ENCODE data around the gene HK1.
"Not testable (repeated sequence)": the region's sequence is repeated elsewhere in the genome, so short reads cannot be mapped to it uniquely, and the experiment has no call there.

The HK1 gene

DNA sequence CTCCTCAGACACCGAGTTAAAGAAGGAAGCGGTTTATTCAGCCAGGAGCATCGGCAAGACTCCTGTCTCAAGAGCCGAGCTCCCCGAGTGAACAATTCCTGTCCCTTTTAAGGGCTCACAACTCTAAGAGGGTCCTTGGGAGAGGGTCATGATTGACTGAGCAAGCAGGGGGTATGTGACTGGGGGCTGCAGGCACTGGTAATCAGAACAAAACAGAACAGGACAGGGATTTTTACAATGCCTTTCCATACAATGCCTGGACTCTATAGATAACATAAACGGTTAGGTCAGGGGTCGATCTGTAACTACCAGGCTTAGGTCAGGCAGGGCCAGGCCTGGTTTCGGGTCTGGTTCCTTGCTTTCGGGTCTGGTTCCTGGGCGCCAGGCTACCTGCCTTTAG lies 30.0 kb downstream of the HK1 start:
- DNase-seq (ENCODE audit: low read depth in 2 of 2): not testable (repeated sequence)

DNA sequence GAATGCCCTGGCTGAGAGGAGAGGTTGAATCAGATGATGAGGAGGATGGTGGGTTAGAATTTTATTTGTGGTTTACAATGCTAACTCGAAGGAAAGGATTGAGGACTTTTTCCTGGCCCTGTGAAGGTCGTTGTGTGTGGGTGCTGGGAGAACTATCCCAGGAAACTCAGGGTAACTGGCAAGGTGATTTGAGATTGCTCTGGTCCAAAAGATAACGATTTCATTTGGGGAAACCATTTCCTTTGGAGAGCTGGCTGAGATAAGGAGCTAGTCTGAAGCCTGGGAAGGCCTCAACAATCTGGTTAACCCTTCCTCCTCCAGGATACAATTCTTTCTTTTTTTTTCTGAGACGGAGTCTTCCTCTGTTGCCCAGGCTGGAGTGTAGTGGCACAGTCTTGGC lies 33.0 kb downstream of the HK1 start:
- DNase-seq (ENCODE audit: low read depth in 2 of 2): no peak

DNA sequence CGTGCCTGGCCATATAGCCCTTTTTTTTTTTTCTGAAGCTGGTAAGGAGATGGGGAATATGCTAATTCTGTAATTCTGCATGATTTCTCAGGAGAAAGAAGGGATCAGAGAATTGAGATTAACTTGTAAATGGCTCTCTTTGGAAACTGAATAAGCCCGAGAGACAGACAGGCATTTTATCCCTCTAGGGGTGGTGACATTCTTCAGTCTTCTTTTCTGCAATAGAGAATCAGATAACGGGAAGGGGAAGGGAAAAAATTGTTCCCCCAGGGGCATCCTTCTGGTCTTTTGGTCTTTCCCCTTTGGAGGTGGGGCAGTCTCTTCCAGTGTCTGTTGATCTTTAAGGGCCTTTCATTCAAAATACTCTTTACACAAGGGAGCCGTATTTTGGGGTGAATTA lies 34.2 kb downstream of the HK1 start:
- DNase-seq (ENCODE audit: low read depth in 2 of 2): no peak

DNA sequence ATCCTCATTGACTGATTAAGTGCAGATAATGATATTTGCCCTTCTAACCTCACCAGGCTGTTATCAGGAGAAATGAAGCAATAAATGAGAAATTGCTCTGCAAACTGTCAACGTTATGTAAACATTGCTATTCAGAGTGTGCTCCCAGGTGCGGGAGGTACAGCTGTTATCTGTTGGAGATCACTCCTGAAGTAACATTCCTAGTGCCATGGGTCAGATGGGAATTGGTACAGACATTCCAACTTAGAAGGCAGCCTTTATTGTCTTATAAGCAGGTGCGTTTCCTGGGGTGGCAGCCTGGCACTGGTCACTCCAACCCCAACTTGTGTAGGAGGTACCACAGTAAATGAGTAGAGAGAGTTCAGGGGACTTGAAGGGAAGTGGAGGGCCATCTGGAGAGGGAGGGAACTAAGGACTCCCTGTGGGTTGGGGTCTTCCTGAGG lies 36.8 kb downstream of the HK1 start:
- DNase-seq (ENCODE audit: low read depth in 2 of 2): no peak

DNA sequence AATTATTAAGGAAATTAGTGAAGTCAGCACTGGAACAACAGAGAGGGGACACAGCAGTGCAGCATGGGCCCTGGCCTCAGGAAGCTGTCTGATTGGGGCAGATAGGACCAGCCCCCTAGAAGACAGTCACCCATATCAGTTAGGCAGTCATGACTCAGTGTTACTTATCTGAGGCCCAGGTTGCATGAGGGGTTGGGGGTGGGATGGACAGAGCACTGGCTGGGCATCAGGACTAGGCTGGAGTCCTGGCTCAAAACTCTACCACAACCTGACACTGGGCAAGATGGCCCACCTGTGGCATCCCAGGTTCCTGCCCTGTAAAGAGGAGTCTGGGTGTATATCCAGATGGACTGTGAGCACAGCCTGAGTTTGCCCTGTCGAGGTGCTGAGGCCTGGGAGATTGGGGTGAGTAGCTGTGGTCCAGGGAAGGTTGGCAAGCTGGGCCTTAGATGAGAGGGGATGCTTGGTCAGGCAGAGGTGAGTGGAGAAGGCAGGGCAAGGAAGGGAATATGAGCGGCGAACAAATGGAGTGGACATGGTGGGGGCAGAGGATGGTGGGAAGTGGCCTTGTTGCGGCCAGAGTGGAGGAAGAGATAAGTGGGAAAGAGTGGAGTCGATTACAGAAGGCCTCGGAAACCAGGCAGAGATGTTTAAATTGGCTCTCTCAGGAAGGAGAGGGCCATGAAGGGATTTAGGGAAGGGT lies 37.5 kb downstream of the HK1 start:
- DNase-seq (ENCODE audit: low read depth in 2 of 2): no peak

DNA sequence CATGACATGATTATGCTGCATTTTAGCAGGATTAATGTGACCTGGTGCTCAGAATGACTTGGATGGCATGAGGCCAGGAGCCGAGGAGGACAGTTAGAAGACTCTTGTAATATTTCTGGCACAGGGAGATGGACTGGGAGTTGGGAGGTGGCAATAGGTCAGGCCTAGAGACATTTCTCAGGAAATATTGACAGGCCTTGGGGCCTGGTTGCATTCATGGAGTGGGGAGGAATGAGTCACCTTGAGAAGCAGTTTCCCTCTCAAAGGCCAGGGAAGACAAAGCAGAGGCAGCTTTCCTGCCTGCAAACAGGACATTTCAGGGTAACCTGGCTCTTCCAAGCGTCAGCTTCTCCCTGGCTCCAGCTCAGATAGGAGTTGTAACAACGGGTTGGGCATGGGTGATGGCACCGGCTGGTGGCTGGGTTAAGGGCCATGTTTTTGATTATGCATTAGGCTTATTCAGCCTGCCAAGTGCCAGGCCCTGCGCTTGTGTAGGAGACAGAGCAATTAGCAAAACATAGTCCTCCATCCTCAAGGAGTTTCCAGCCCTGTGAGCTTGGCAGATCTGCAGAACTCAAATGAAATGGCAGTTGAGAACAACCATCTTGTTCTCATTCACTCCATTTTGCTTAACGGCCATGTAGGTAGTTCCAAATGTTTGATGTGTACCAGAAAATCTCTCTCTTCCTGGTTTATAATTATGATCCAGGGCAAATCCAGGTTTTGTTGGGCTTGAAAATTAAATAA lies 38.2 kb downstream of the HK1 start:
- DNase-seq (ENCODE audit: low read depth in 2 of 2): no peak

DNA sequence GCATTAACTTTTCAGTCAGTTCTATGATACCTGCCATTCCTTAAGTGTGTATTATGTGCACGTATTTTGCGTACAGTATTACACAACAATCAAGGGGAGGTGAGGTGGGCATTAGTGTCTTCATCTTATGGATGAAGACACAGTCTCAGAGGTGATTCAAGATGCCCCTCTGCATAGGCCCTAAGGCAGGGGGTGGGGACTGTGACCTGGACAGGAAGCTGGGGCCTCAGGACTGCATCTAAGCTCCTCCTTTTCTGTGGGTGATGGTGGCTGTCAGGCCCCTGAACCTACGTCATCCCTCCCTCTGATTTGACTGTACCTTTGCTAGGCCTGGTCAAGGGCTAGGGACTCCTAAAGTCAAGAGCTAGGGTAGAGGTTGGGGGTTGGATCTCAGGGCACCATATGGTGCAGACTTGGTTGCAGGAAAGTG lies 38.9 kb downstream of the HK1 start:
- DNase-seq (ENCODE audit: low read depth in 2 of 2): peak in 1 of 2 donors; percentile 33

DNA sequence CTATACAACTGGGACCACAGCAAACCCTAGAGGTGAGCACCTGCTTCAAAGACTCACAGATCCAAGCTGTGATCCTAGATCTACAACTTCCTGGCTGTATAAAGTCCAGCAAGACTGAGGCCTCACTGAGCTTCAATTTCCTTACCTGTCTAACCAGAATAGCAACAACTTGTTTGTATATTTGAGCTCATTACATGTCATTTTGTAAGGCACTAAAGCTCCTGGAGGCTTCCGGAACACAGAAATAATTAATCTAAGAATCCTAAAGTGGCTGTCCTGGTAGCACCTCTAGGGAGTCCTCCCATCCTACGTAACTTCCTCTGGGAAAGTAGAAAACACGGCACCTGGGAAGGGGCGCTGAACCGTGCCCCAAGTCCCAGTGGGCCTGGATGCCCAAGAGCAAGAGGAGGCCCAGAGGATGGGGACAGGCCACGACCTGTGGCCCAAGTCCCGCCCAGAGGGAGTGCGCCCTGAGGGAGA lies 39.4 kb downstream of the HK1 start:
- no peak for DNase-seq (ENCODE audit: low read depth in 2 of 2)

DNA sequence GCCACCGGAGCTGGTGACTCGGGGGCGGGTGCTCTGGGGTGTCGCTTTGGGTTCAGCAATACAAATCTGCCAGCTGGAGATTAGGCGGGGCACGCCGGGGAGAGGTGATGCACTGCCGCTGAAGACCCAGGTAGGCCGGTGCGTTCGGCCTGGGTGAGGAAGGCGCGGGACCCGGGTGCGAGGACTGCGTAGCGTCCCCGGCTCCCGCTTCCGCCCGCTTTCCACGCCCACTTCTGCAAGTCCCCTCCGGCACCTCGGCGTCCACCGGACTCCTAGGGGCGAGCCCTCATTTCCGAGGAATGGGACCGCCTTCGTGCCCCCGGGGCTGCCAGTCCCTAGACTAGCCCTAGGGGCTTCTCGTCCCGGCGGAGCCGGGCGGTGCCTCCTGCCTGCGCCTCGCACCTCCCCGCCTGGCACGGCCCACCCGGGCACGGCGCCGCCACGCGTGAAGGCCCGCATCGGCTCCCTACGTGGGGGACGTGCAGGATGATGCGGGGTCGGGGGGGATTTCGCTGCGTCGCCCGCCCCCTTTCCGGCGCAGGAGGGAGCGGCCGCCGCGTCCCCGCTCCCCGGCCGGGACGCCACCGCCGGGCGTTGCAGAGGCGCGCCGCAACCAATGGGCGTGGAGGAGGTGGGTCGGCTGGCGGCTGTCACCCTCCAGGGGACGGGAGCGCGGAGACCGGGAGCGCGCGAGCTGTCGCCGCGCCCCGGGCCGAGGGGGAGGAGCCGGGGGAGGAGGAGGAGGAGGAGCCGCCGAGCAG lies 40.0 kb downstream of the HK1 start:
- DNase-seq (ENCODE audit: low read depth in 2 of 2): peak; percentile 78 to 91

DNA sequence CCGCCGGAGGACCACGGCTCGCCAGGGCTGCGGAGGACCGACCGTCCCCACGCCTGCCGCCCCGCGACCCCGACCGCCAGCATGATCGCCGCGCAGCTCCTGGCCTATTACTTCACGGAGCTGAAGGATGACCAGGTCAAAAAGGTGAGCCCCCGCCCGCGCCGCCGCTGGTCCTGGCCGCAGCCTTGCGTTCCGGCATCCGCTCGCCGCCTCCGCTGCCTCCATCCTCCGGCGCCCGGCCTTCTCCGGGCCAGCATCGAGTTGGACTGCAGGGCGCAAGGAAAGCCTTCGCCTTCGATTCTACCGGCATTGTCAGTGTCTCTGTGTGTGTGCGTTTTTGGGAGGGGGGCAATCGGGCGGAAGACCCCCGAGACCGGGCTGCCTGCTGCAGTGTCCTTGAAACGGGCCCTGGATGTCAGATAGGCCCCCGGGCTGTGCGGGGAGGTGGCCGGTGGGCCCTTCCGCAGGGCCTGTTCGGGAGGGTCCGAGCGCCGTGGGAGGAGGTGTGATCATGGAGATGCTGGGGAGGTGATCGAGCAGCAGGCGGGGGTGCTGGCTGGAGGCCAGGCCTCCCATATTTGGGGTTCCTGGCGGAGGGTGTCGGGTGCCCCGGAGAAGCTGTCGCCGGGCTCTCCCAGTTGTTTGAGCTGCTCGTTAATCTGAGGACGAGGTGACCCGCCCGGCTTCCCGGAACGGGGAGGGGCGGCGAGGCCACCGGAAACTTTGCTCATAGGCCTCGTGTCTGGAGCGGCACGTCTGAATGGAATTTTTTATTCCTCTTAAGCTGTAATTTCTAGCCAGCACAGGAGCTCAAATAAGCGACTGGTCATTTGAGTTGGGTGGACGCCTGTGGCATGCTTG lies 40.8 kb downstream of the HK1 start:
- peak; percentile 72 to 78 for DNase-seq (ENCODE audit: low read depth in 2 of 2)

DNA sequence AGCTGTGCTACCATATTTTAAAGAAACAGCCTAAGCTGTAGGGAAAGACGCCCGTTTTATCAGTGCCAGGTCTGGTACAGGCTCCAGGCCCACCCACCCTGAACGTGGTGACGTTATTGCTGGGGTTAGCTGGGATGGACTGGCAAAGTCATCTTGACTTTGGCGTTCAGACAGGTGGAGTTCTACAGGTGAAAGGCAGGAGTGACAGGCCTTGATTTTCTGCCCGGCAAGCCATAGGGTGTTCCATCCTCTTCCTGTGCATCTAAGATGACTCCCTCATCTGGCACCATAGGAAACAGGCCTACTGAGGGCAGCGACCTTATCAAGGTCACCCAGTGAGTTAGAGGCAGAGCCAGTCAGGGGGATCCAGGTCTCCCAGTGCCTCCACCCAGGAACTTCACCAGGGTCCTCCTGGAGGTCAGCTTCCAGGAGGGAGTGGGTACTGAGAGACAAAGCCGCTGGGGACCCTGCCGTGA lies 41.6 kb downstream of the HK1 start:
- DNase-seq (ENCODE audit: low read depth in 2 of 2): no peak

DNA sequence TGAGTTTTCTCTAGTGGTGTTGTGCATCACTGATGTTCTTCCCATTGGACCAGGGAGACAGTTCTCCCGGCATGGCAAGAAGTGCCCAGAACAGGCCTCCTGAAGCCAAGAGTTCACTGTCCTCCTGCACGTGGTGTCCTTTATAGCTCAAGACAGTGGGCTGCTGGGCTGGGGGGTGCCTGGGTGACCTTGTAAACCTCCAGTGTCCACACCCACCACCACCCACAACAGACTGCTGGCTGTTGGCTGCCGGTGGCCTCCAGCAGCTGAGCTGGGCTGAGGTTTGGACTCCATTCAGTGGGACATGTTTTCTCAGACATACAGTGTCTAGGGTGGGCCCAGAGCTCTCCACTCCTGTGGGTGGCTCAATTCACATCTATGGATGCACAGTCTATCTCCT lies 42.2 kb downstream of the HK1 start:
- no peak for DNase-seq (ENCODE audit: low read depth in 2 of 2)

DNA sequence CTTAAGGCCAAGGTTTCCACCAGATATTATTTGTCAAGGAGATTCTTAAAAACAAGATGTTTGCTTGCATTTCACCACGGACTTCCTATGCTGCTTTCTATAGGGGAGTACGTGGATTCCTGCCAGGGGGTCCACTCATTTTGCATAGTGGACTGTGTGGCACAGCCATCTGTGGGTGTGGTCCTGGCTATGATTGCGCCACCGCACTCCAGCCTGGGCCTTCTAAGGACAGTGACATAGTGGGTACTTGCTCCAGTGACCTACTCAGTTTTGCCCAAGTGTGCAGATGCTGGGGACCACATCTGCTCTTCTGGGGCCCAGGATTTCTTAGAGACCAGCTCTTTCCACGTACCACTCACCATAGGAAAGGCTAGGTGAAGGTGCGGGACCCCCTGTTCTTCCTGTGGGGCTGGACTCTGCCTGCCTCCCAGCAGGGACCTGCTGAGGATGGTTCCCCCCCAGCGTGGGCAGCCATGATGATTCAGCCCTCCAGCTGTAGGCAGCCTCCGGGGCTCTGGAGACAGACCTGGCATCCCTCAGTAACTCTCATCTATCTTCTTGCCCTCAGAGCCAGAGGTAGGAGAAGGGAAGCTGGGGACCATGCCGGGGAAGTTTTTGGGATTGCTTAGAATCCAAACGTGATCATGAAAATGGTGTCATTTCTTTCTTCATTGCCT lies 42.9 kb downstream of the HK1 start:
- DNase-seq (ENCODE audit: low read depth in 2 of 2): no peak

DNA sequence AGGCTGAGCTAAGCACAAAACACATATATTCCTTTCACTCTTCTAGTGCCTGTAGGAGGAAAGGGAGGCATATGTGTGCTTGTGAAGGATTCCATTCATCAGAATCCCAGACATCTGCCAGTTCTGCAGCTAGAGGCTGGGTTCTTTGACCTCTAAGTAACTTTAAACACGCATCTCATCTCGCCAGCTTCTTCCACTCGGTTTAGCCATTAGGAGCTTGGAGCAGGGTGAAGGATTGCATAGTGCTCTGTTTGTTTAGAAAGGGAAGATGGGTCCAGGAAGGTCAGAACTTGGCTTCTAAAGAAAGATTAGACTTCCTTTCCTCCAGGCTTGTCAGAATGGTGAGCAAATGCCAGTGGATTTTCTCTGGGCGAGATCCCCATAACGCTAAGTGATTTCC lies 43.6 kb downstream of the HK1 start:
- DNase-seq (ENCODE audit: low read depth in 2 of 2): no peak

DNA sequence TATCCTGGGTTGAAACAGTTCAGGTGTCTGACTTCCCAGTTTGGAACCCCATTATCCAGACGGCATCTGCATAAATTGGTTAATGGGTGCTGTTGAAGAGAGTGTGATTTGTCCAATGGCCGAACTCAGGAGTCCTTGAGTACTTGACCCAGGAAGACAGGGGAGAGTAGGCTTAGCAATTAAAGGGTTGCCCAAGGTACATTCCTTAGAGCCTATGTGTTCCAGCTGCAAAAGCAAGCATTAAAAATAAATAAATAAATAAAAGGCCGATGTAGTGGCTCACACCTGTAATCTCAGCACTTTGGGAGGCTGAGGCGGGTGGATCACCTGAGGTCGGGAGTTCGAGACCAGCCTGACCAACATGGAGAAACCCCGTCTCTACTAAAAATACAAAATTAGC lies 44.0 kb downstream of the HK1 start:
- DNase-seq (ENCODE audit: low read depth in 2 of 2): not testable (repeated sequence)

DNA sequence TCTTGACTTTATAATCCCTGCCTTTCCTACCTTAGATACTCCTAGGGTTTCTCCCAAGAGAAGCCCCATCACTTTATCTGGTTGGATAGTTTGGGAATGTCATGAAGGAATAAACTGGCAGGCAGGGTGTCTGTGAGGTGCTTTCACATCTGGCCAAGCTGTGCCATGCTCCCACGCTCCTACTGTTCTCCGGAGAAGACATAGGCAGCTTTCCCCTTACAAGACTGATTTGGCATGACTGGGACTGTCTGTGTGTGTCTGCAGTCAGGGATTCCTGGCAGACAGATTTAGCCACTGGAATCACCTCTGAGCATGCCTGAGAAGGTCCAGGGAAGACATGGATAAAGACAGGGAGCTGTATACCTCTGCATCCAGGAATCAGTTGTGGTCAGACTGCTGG lies 45.3 kb downstream of the HK1 start:
- no peak for DNase-seq (ENCODE audit: low read depth in 2 of 2)

DNA sequence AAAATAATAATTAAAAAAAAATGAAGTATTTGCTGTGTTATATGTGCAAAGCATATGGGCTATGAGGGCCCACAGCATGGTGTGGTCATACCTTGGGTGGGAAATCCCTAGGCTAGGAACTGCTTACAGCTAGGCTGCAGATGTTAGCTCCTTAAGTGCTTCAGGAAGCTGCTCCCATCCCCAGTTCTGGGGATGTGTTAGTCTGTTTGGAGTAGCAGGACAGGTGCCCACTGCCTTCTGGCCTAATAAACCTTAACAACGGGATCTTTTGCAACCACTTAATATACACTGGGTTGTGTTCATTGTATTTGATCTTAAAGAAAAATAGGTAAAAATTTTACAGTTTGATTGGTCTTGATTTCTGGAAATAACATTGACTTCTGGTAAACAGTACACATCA lies 46.3 kb downstream of the HK1 start:
- DNase-seq (ENCODE audit: low read depth in 2 of 2): no peak

DNA sequence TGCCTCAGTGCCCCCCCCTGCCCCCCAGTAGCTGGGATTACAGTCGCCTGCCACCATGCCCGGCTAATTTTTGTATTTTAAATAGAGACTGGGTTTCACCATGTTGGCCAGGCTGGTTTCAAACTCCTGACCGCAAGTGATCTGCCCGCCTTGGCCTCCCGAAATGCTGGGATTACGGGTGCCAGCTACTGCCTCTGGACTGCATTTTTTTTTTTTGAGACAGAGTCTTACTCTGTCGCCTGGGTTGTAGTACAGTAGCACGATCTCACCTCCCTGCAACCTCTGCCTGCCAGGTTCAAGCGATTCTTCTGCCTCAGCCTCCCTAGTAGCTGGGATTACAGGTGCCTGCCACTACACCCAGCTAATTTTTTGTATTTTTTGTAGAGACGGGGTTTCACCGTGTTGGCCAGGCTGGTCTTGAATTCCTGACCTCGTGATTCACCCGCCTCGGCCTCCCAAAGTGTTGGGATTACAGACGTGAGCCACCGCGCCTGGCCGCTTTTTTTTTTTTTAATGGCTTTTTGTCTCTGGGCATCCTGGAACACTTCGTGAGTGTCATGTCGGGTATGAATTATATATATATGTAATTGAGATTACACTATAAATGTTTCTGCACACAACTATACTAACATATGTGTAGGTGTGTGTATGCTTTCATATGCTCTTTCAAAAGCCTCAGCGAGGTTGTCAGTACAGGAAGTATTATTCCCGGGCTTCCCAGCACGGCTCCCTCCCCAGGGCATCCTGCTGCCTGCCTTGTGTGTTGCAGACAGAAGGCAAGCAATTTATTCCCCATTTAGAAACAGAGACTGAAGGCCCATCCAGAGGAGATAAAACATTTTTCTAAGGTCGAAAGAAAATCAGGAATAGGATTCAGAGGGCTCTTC lies 47.6 kb downstream of the HK1 start:
- not testable (repeated sequence) for DNase-seq (ENCODE audit: low read depth in 2 of 2)

DNA sequence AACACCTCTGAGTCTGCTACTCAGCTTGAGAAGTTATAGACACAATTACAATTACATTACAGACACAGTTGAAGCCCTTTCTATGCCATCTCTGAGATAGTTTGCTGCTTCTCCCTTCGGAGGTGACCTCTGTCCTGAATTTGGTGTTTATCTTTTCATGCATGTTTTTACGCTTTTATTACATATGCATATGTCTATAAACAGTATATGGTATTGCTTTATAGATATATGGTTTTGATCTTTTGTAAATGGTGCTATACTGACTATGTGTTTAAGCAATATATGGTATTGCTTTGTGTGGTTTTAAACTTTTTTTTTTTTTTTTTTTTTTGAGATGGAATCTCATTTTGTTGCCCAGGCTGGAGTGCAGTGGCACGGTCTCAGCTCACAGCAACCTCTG lies 48.4 kb downstream of the HK1 start:
- DNase-seq (ENCODE audit: low read depth in 2 of 2): no peak
